ENCODE measurements around the gene TRAM2. TPM values are rescaled to one million over a fixed set of nuclear protein-coding genes. Genes with fewer than 3 reads are reported as not detected.

Gene TRAM2
- total and polyA plus RNA-seq, 3 donors from 2014 or later: 21.1 to 34.7 (median 26.1) TPM

GRCh38 chr6:52620055-52620905 lies 43.4 kb upstream of the TRAM2 start:
- DNase-seq: no peak
- TF ChIP-seq CTCF (IDR thresholded peaks at IDR 0.05): no peak
- 88 to 91% methylated on average over 2 of the region's 2 CpGs for WGBS, 2 donors
- Histone ChIP-seq H3K4me3 (no peak overlapping the region), H3K36me3 (ENCODE audit: low read depth, missing control alignments) (no peaks in the 10 kb centered on the region), H3K27me3 (no peaks in the 10 kb centered on the region), H3K27ac (no peak overlapping the region), H3K9me3 (no peaks in the 10 kb centered on the region), H3K4me1 (no peaks in the 10 kb centered on the region)
- intact Hi-C loops (cut with DNase I; ENCODE audit: low total_unique reads): no loop called here

GRCh38 chr6:52617087-52617486 lies 40.2 kb upstream of the TRAM2 start:
- intact Hi-C loops (cut with DNase I; ENCODE audit: low total_unique reads): no loop called here
- Histone ChIP-seq H3K27me3 (no peaks in the 10 kb centered on the region), H3K27ac (no peak overlapping the region), H3K4me3 (no peak overlapping the region), H3K36me3 (ENCODE audit: low read depth, missing control alignments) (no peaks in the 10 kb centered on the region), H3K9me3 (no peaks in the 10 kb centered on the region), H3K4me1 (no peaks in the 10 kb centered on the region)
- WGBS, 2 donors: 49 to 50% methylated on average over 4 of the region's 4 CpGs
- no peak for DNase-seq
- TF ChIP-seq CTCF (IDR thresholded peaks at IDR 0.05): no peak
- no peak for TF ChIP-seq POLR2A (IDR thresholded peaks at IDR 0.05)

- Histone ChIP-seq H3K27me3 (no peaks in the 10 kb centered on the region), H3K9me3 (no peaks in the 10 kb centered on the region), H3K27ac (no peak overlapping the region), H3K4me1 (no peaks in the 10 kb centered on the region), H3K36me3 (ENCODE audit: low read depth, missing control alignments) (no peaks in the 10 kb centered on the region), H3K4me3 (no peak overlapping the region)
- no peak for TF ChIP-seq POLR2A (IDR thresholded peaks at IDR 0.05)
- no peak for TF ChIP-seq CTCF (IDR thresholded peaks at IDR 0.05)
- no peak for DNase-seq
- intact Hi-C loops (cut with DNase I; ENCODE audit: low total_unique reads): no loop called here
- 91 to 94% methylated on average over 2 of the region's 2 CpGs for WGBS, 2 donors
These were observed 39.3 kb upstream of the TRAM2 start for GRCh38 chr6:52616059-52616690.

- no peak overlapping the region for H3K4me3 ChIP-seq
- no peaks in the 10 kb centered on the region for H3K27me3 ChIP-seq
- DNase-seq: no peak
- TF ChIP-seq POLR2A (IDR thresholded peaks at IDR 0.05): no peak
- no peak for TF ChIP-seq CTCF (IDR thresholded peaks at IDR 0.05)
- no peak overlapping the region for H3K27ac ChIP-seq
- intact Hi-C loops (cut with DNase I; ENCODE audit: low total_unique reads): no loop called here
- 70 to 78% methylated on average over 6 of the region's 6 CpGs for WGBS, 2 donors
- no peaks in the 10 kb centered on the region for H3K9me3 ChIP-seq
- H3K36me3 ChIP-seq (ENCODE audit: low read depth, missing control alignments): no peaks in the 10 kb centered on the region
- no peaks in the 10 kb centered on the region for H3K4me1 ChIP-seq
These were observed 35.6 kb upstream of the TRAM2 start for GRCh38 chr6:52612336-52613054.

All from testis (tissue), 3 donors.